NCI-H1436 treated with DMSO at 0.1 percent for 48 hours (cell line): Measurements from ENCODE around the gene NUMB.
"Not testable (repeated sequence)": the region's sequence is repeated elsewhere in the genome, so short reads cannot be mapped to it uniquely, and the experiment has no call there.

Source experiments
- DNase-seq: peaks from one replicate; lab custom pipeline; 2025; lab: John Stamatoyannopoulos, UW

Gene NUMB

DNA sequence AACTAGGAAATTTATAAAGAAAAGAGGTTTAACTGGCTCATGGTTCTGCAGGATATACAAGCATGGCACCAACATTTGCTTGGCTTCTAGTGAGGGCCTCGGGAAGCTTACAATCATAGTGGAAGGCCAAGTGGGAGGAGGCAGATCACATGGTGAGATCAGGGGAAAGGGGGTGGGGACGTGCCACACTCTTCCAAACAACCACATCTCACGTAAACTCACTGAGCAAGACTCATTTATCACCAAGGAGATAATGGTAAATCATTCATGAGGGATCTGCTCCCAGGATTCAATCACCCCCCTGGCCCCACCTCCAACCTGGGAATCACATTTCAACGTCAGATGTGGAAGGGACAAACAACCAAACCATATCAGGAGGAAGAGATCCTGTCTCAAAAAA, 35.8 kb downstream of the NUMB start:
- DNase-seq = no peak

DNA sequence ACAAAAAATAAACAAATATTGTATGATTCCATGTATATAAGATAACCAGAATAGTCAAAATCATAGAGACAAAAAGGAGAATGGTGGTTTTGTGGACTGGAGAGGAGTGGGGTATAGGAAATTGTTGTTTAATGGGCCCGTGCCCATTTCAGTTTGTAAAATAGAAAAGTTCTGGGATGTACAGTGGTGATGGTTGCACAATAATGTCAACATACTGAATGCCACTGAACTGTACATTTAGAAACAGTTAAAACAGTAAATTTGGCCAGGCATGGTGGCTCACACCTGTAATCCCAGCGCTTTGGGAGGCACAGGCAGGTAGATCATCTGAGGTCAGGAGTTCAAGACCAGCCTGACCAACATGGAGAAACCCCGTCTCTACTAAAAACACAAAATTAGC, 40.1 kb downstream of the NUMB start:
- no peak for DNase-seq

DNA sequence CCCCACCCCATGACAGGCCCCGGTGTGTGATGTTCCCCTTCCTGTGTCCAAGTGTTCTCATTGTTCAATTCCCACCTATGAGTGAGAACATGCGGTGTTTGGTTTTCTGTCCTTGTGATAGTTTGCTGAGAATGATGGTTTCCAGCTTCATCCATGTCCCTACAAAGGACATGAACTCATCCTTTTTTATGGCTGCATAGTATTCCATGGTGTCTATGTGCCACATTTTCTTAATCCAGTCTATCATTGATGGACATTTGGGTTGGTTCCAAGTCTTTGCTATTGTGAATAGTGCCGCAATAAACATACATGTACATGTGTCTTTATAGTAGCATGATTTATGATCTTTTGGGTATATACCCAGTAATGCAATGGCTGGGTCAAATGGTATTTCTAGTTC, 52.1 kb downstream of the NUMB start:
- not testable (repeated sequence) for DNase-seq

DNA sequence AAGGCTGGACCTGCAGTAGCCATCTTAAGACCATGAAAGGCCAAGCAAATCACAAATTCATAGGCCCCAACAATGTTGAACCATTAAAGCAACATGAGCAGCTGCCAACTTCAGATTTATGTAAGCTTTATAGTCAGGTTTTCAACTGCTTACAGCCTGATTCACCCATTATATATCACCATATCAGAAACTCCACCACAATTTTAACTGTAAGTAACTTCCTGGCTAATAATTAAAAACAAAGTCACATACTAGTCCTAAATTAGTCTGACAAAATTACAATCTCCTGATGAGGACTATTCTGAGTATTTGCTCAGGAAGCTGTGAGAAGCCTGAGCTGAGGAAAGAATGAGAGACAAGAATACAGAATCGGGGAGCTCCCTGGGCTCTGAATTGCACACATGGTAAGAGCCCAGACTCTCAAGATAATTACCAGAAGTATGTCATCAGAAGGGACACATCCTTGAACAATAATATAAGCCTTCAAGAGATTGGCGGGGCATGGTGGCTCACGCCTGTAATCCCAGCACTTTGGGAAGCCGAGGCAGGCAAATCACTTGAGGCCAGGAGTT, 55.1 kb downstream of the NUMB start:
- no peak for DNase-seq

DNA sequence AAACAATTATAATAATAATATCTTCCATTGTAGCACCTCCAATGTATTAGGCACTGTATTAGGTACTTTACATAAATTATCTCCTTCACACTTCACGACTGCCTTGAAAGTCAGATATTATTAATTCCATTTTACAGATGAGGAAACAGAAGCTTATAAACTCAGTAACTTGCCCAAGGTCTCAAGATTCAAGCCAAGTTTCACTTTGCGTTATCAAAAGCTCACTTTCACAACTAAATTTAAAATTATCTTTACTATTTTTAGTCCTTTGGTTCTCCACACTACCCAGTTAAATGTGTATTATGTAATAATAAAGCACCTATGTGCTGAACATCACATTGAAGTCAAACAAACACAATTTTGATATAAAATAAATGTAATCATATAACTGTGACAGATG, 55.8 kb downstream of the NUMB start:
- no peak for DNase-seq

DNA sequence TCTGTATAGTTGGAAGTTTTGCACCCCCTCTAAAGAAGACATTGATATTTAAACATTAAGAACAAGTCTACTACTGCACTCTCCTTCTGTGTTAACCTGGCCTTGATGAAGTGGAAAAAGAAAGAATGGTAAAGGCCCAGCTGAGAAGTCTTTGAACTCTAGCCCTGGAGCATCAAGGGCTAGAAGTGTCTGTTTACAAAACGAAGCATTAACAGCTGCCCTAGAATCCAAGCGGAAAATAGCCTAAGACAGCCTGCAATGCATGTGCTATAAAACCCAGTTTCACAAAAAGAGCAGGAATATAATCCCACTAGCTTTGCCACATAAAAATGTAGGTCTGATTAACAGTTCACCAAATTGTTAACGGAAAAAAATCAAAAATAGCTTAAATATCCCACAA, 60.5 kb downstream of the NUMB start:
- DNase-seq = no peak

DNA sequence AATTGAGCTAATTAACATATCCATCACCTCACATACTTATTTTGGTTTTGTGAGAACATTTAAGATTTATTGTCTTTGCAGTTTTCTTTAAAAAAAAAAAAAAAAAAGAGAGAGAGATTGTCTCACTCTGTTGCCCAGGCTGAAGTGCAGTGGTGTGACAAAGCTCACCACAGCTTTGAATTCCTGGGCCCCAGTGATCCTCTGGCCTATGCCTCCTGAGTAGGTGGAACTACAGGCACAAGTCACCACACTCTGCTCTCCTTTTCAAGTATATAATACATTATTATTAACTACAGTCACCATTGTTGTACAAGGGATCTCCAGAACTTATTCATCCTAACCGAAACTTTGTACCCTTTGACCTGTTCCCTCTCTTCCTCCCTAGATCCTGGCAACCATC, 64.0 kb downstream of the NUMB start:
- no peak for DNase-seq

DNA sequence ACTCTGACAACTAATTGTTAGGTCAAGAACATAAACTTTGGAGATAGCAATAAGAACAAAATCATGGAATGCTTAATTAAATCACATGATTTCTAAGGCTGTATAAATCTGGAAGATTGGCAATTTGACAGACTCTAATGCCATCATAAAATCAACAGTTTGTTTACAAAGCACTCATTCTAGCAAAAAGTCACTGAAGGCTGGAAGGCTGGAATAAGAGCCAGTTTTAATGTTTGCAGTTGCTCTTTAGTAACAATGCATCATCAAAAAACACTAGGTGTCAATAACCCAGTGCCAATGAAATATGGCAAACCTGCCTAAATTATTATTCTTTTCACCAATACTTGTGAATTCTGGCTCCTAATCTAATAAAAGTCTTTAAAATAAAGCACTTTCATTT, 65.0 kb downstream of the NUMB start:
- DNase-seq = no peak

DNA sequence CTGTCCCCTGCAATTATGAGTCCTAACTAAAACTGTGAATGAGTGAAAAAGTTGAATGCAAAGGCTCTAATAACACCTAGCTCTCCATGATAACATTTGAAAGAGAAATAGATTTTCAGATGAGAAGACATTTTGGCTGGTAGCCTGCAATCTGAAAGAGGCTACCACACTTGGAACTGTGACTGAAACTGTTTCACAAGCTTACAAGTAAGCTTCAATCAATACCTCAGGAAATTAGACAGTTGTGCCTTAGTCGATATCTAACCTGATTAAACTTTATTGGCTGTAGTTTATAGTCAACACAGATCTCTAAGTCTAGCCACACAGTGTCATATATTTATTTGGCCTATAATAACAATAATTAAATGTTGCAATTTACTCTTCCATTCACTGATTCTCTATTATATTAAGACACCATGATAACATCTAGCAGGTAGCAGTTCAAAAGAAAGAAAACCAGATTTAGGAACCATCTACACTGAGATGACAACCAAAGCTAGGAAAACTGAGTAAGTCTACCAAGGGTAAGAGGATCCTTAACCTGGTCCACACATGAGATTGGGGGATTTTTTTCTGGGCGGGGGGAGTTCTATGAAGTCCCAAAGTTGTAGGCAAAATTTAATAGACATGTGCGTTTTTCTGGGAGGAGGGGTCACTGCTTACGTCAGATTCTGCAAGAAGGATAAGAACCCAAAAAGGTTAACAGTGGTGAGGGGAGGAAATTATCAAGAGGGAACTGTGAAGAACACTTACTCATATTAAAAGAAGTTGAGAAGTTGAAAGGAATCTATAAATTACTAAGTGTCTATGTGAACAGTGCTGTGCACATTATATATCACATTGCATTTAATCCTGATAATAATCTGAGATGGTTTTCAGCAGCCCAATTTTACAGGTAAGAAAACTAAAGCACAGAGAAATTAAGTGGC, 65.8 kb downstream of the NUMB start:
- DNase-seq = no peak

DNA sequence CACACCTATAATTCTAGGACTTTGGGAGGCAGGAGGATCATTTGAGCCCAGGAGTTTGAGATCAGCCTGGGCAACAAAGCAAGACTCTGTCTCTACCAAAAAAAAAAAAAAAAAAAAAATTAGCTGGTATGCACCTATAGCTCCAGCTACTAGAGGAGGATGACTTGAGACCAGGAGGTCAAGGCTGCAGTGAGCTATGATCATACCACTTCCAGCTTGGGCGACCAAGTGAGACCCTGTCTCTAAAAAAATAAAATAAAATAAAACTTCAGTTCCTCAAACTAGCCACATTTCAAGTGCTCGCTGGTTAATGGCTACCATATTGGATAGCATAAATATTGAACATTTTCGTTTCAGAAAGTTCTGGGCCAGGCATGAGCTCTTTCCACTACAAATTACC, 70.5 kb downstream of the NUMB start:
- DNase-seq = not testable (repeated sequence)

DNA sequence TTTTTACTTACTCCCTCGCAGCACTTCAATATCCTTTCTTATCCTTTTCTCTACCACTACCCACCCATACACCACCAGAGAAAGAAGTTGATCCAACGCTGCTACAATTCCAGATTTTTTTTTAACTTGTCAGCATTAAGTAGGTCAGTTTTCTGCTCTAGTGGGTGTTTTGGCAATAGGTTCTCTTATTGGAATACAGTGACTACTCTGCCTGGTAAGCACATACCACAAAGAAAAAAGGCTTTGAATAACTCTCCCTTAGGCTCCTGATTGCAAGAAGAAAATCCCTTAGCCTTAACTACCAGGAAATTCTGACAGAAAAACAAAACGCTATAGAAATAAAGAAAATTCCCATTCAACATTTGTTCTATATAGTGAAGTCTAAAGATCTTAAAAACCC, 72.0 kb downstream of the NUMB start:
- DNase-seq = no peak

DNA sequence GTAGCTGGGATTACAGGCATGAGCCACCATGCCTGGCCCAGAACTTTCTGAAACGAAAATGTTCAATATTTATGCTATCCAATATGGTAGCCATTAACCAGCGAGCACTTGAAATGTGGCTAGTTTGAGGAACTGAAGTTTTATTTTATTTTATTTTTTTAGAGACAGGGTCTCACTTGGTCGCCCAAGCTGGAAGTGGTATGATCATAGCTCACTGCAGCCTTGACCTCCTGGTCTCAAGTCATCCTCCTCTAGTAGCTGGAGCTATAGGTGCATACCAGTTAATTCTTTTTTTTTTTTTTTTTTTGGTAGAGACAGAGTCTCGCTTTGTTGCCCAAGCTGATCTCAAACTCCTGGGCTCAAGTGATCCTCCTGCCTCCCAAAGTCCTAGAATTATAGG, 73.3 kb downstream of the NUMB start:
- DNase-seq = not testable (repeated sequence)

DNA sequence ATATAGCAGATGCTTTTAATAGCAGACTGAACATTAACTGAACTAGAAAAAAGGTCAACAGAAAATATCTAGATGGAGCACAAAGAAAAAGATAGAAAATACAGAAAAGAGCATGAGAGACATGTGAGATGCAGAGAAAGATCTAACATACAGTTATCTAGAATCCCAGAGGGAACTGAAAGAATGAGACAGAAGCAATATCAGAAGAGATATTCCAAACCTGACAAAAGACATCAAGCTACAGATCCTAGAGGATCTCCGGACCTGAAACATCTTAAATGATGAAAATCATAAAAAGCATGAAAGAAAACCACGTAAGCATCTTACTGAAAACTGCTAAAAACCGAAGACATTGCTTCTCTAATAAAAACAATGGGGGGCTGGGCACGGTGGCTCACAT, 75.0 kb downstream of the NUMB start:
- DNase-seq = no peak

DNA sequence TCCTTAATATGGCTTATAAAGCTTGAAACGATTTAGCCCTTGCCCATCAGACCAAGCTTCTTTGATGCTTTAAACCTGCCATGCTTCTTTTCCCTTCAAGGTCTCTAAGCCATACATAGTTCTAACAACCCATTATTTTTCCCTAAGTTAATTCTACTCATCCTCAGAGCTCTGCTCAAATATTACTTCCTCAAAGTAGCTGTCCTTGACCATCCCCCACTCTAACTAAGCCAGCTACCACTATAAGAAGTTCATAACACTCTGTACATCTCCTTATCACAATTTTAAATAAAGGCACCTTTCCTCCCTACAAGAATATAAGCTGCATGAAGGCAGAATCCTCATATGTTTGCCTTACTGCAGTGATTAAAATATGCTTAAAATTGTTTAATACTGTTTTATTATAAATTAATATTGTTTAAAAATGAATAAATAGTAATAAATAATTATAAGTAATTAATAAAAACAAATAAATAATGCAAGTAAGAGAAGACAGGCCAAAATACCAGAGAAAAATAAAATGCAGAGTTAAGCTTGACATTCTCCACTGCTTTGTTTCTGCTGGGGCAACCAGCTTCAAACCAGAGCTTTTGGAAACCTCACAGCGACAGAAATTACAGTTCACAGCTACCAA, 76.8 kb downstream of the NUMB start:
- no peak for DNase-seq

DNA sequence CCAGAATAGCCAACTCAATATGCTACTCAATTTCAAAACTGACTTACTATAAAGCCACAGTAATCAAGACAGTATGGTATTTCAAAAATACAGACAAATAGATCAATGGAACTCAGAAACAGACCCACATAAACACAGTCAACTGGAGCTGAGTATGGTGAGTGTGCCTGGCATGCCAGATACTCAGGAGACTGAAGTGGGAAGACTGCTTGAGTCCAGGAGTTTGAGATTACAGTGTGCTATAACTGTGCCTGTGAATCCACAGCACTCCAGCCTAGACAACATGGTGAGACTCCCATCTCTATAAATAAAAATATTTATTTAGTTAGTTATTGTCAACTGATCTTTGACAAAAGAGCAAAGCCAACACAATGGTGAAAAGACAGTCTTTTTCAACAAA, 81.8 kb downstream of the NUMB start:
- DNase-seq = no peak

DNA sequence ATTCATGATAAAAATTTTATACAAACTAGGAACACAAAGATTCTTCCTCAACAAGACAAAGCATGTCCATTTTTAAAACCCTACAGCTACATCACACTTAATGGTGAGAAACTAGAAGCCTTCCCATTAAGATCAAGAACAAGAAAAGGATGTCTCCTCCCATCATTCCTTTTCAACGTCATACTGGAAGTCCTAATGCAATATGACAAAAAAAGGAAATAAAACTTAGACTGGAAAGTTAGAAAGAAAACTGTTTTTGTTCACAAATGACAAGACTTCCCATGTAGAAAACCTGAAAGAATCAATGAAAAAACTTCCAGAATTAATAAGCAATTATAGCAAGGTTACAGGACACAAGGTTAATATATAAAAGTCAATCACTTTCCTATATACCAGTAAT, 82.5 kb downstream of the NUMB start:
- DNase-seq = no peak

DNA sequence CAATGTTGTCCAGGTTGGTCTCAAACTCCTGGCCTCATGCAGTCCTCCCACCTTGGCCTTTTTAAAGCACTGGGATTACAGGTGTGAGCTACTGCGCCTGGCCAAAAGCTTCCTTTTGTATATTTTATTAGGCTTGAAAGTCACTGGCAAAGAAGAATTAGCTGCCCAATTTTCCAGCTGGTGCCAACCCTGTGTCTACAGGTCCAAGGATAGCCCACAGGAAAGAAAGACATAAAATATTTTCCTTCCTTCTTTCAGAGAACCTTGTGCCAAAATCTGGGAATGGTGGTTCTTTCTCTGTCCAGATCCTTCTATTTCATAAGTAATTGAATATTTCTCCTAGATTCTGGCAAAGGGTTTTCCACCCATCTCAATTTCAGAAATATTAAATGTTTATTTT, 84.1 kb downstream of the NUMB start:
- DNase-seq = no peak

DNA sequence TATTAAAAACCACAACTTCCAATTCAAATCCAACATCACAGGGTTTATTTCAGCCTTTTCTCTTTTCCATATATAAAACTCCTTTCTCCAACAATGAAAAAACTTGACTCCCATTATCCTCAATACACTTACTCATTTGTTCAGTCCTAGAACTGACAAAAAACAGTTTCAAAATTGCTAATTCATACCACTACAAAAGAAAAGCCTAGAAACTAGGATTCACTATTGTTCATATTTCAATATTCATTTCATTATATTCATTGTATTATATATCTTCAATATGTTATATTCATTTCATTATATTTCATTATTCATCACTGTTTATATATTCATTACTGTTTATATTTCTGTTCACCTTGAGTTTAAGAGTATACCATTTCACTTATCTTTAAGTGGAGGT, 85.8 kb downstream of the NUMB start:
- no peak for DNase-seq

DNA sequence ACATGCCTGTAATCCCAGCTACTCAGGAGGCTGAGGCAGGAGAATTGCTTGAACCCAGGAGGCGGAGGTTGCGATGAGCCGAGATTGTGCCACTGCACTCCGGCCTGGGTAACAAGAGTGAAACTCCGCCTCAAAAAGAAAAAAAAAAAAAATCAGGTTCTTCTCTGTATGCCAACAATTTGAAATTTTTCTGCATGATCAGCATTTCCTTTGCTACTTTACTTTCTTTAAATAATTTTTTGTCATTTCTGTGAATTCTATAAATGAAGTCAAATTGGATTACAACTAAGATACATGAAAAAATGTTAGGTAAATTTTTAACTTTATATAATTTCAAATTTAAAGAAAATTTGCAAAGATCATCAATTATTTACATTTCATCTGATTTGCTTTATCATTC, 87.8 kb downstream of the NUMB start:
- no peak for DNase-seq

DNA sequence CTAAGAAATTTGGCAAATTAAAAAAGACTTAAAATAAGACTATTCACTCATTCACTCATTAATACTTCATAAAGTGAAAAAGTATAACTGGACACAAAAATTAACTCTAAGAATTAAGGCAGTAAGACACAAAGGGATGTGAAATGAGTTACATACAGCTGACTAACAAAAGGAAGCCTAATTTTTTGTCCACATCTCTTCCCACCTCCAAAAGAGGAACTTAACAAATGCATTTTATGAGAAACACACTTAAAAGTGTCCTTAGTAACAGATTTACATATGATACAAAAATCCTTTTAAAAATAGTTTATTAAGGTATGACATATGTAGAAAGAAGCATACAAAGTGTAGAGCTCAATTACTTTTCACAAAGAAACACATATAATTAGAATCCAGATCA, 88.9 kb downstream of the NUMB start:
- DNase-seq = no peak

DNA sequence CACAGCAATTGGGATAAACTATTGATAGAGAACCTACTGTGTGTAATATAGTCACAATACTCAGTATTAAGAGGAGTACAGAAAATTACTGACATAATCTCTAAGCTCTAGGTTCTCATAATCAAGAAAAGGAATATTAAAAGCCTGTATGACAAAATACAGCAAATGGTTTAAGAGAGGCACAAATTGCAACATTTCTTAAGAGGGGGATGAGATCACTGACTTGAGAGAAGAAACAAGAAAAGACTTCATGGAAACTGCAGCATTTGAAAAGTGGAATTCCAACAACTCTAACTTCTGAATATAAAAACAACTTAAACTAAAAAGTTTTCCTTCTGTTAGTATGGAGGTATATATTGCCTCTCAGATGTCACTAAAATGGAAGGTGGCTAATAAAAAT, 89.7 kb downstream of the NUMB start:
- no peak for DNase-seq

DNA sequence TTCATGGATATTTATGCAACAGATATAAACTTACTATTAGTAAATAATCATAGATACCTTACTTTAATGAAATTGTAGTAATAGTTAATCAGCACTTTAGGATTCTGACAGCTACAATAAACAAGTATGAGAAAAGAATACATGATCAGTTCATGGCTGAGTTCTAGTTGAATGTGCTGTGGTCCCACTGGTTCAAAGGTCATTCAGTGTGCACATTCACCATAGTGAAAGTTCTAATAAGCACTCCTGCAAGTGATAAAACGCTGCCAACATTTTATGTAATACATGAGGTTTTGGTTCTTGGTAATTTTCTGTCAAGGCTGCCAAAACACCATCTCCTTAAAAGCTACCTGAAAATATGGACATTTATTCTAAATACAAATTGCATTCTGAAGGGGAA, 92.6 kb downstream of the NUMB start:
- no peak for DNase-seq

DNA sequence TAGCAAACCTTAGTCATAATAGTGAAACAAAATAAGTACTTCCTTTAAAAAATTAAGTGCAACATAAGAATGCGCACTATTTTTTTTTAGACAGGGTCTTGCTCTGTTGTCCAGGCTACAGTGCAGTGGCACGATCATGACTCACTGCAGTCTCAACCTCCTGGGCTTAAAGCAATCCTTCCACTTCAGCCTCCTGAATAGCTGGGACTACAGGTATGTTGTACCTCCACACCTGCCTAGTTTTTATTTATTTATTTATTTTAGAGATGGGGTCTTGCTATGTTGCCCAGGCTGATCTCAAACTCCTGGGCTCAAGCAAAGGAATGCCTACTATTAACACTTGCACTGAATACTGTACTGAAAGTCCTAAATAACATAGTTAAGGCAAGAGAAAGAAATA, 93.8 kb downstream of the NUMB start:
- DNase-seq = no peak
